Esophagus muscularis mucosa (tissue), 4 donors: ENCODE measurements around the gene PPP6R3. TPM values are rescaled to one million over a fixed set of nuclear protein-coding genes. Genes with fewer than 3 reads are reported as not detected.

ENCODE experiments used
- DNase-seq: peaks from one replicate; pipeline ENCODE4 v3.0.0-alpha.2; 2017; ENCODE audit errors: extremely low spot score
- H3K27ac ChIP-seq, 4 donors: fragments of 200-600 bp; sonication (generic); replicated peaks in 1 of 4; 1 replicate in 3 of 4; 2 replicates in 1 of 4; pipeline ENCODE4 v1.5.1; 2016 to 2019; ENCODE audit warnings: mild to moderate bottlenecking in 1 of 4
- H3K27me3 ChIP-seq, 4 donors: fragments of 200-600 bp; sonication (generic); one replicate each; pipeline versions ENCODE4 v1.5.1 to v1.6.0; 2016 to 2019
- H3K36me3 ChIP-seq, 4 donors: fragments of 200-600 bp; sonication (generic); one replicate each; pipeline ENCODE4 v1.5.1; 2016 to 2019
- H3K4me1 ChIP-seq, 4 donors: fragments of 200-600 bp; sonication (generic); one replicate each; pipeline ENCODE4 v1.5.1; 2016 to 2019
- H3K4me3 ChIP-seq, 4 donors: fragments of 200-600 bp; sonication (generic); 1 replicate in 2 of 4; 2 replicates in 2 of 4; pipeline ENCODE4 v1.5.1; 2016 to 2019; ENCODE audit warnings: mild to moderate bottlenecking in 4 of 4, moderate library complexity in 1 of 4
- H3K9me3 ChIP-seq, 4 donors: fragments of 200-600 bp; sonication (generic); 1 replicate in 3 of 4; 2 replicates in 1 of 4; pipeline ENCODE4 v1.5.1; 2016 to 2019
- EP300 ChIP-seq: sonication (generic); formaldehyde crosslinking; IDR thresholded peaks from one replicate; pipeline ENCODE4 v1.6.1; 2017; ENCODE audit warnings: antibody characterized with exemption
- POLR2A ChIP-seq: fragments of 450-650 bp; IDR thresholded peaks from one replicate; pipeline ENCODE4 v1.6.1; 2017; ENCODE audit warnings: antibody characterized with exemption, moderate library complexity, mild to moderate bottlenecking, low read depth
- POLR2AphosphoS5 ChIP-seq, 2 donors: sonication (generic); formaldehyde crosslinking; IDR thresholded peaks; one replicate each; pipeline ENCODE4 v1.6.1; 2017; ENCODE audit warnings: antibody characterized with exemption in 2 of 2
- WGBS: methylation state at CpG from one replicate; pipeline ENCODE4 v1.1.5; 2018; 5-methylcytosine and 5-hydroxymethylcytosine counted together
- intact Hi-C: fragments of 100-400 bp; cut with DNase I; formaldehyde crosslinking; loops from one replicate; pipeline ENCODE4 v1.15.1; 2023
- total RNA-seq, 4 donors: library from RNA; depleted of rRNA; stranded (reverse); fragments of >200 nt; gene quantifications; one replicate each; pipeline versions ENCODE4 v1.1.0 to v1.2.1, GENCODE V29; 2016
- TF ChIP-seq, protein P1 (sequence below), 3 experiments: fragments of 200-600 bp in 2 of 3; fragments of 450-650 bp in 1 of 3; sonication (generic) in 2 of 3; IDR thresholded peaks; one replicate each; pipeline ENCODE4 v1.5.1; 2017 to 2019; ENCODE audit warnings: antibody characterized with exemption in 3 of 3, mild to moderate bottlenecking in 2 of 3, moderate library complexity in 1 of 3

PPP6R3 gene
- total RNA-seq, 4 donors from 2014 or later, result 106 to 132 (median 116) TPM

DNA sequence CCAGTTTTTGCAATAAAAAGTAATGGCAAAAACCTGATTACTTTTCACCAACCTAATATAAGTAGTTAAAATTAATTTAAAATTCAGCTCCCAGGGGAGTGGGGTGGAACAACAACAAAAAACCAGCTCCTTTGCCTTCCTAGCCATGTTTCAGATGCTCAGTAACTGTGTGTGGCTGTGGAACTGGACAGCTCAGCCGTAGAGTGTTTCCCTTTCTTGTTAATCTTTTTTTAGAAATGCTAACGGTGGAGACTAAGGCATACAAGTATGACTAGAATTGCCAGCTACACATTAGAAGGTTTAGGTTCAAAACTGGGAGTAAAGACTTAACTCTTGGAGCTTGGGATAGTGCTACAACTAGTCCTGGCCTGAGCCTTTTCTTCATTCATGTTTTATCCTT lies 45.0 kb downstream of the PPP6R3 start:
- Histone ChIP-seq H3K4me3 (no peak overlapping the region), H3K4me1 (peaks cover 70 to 100% (median 91%) of the 10 kb centered on the region in 4 donors), H3K9me3 (no peaks in the 10 kb centered on the region), H3K27me3 (no peaks in the 10 kb centered on the region), H3K27ac (peak overlapping the region in 3 of 4 donors; percentile 25 to 61 (median 56)), H3K36me3 (no peaks in the 10 kb centered on the region)
- 6% methylated on average over 2 of the region's 2 CpGs for WGBS
- DNase-seq, result no peak
- intact Hi-C loops, result no loop called here
- TF ChIP-seq POLR2A, result no peak
- no peak for TF ChIP-seq EP300
- no peak for TF ChIP-seq POLR2AphosphoS5 (IDR thresholded peaks at IDR 0.05)
- TF ChIP-seq, protein P1, sequence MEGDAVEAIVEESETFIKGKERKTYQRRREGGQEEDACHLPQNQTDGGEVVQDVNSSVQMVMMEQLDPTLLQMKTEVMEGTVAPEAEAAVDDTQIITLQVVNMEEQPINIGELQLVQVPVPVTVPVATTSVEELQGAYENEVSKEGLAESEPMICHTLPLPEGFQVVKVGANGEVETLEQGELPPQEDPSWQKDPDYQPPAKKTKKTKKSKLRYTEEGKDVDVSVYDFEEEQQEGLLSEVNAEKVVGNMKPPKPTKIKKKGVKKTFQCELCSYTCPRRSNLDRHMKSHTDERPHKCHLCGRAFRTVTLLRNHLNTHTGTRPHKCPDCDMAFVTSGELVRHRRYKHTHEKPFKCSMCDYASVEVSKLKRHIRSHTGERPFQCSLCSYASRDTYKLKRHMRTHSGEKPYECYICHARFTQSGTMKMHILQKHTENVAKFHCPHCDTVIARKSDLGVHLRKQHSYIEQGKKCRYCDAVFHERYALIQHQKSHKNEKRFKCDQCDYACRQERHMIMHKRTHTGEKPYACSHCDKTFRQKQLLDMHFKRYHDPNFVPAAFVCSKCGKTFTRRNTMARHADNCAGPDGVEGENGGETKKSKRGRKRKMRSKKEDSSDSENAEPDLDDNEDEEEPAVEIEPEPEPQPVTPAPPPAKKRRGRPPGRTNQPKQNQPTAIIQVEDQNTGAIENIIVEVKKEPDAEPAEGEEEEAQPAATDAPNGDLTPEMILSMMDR (IDR thresholded peaks at IDR 0.05), result no peak

DNA sequence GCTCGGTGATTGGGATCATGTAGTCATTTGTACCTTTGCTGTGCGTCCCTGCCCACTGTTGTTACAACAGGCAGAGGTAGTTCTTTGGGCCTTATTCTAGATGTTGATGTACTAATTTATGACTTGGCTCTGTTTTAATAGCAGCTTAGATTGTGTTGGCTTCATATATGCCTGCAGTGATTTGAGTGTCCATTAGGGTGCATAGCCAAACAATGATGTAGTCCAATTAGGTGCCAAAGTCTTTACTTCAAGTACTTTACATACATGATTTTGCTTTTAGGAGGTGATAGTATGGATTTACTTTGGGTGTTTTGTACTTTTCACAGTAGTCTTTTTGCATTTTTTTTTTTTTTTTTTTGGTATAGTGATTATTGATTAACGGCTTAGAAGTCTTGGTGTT lies 46.4 kb downstream of the PPP6R3 start:
- no peaks in the 10 kb centered on the region for H3K9me3 ChIP-seq
- H3K36me3 ChIP-seq, result no peaks in the 10 kb centered on the region
- WGBS, result 98% methylated on average over 3 of the region's 3 CpGs
- intact Hi-C loops, result no loop called here
- H3K4me3 ChIP-seq, result no peak overlapping the region
- no peak for DNase-seq
- H3K4me1 ChIP-seq, result peaks cover 70 to 100% (median 88%) of the 10 kb centered on the region in 4 donors
- no peaks in the 10 kb centered on the region for H3K27me3 ChIP-seq
- TF ChIP-seq, protein P1 (IDR thresholded peaks at IDR 0.05), result peak in 1 of 3 experiments; percentile 5
- no peak for TF ChIP-seq EP300
- H3K27ac ChIP-seq, result no peak overlapping the region

DNA sequence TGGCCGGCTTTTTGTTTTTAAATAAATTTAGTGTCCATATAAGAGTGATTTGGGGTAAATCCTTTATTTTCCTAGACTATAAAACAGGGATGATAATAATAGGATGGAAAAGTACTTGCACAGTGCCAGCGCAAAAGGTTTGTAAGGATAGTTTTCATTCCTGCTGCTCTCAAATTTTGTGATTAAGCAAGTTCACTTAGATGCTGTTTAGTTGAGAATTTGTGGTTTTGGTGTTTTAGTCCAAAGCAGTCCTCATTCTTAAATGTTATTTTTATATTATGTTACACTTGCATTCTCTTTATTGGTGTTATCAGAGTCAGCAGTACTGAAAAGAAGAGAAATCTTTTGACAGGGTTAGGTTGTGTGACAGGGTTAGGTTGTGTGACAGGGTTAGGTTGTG lies 47.9 kb downstream of the PPP6R3 start:
- Histone ChIP-seq H3K27ac (no peak overlapping the region), H3K4me1 (peaks cover 63 to 95% (median 81%) of the 10 kb centered on the region in 4 donors), H3K9me3 (no peaks in the 10 kb centered on the region), H3K4me3 (no peak overlapping the region), H3K27me3 (no peaks in the 10 kb centered on the region), H3K36me3 (peaks cover 0 to 8% (median 0%) of the 10 kb centered on the region in 4 donors)
- TF ChIP-seq, protein P1 (IDR thresholded peaks at IDR 0.05), result no peak
- no peak for TF ChIP-seq EP300
- no peak for TF ChIP-seq POLR2AphosphoS5 (IDR thresholded peaks at IDR 0.05)
- TF ChIP-seq POLR2A, result no peak
- DNase-seq, result no peak
- 92% methylated on average over 2 of the region's 2 CpGs for WGBS
- intact Hi-C loops, result no loop called here

DNA sequence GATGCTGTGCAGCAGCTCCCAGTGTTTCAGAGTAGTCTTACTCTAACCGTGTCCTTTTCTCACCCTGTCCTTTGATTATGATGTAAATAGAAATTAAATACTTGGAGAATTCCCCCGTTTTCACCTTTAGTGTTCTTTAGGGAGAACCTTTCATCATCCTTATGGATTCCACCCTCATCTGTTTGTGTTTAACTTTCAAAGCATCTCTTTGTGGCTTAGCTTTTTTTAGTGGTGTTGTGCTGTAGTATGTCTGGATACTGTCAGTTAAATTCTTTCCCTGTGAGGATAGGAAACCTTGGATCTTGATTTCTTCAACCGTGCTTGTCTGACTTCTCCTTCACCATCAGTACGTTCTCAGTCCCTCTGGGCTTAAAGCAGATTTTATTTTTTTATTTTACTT lies 48.5 kb downstream of the PPP6R3 start:
- WGBS, result 19% methylated on average over 4 of the region's 4 CpGs
- Histone ChIP-seq H3K4me1 (peaks cover 56 to 89% (median 76%) of the 10 kb centered on the region in 4 donors), H3K4me3 (no peak overlapping the region), H3K27ac (peak overlapping the region in 1 of 4 donors; percentile 1), H3K9me3 (no peaks in the 10 kb centered on the region), H3K36me3 (peaks cover 0 to 12% (median 0%) of the 10 kb centered on the region in 4 donors), H3K27me3 (no peaks in the 10 kb centered on the region)
- TF ChIP-seq, protein P1 (IDR thresholded peaks at IDR 0.05), result no peak
- TF ChIP-seq POLR2A (no peak), EP300 (no peak), POLR2AphosphoS5 (IDR thresholded peaks at IDR 0.05) (no peak)
- no peak for DNase-seq
- intact Hi-C loops, result no loop called here

DNA sequence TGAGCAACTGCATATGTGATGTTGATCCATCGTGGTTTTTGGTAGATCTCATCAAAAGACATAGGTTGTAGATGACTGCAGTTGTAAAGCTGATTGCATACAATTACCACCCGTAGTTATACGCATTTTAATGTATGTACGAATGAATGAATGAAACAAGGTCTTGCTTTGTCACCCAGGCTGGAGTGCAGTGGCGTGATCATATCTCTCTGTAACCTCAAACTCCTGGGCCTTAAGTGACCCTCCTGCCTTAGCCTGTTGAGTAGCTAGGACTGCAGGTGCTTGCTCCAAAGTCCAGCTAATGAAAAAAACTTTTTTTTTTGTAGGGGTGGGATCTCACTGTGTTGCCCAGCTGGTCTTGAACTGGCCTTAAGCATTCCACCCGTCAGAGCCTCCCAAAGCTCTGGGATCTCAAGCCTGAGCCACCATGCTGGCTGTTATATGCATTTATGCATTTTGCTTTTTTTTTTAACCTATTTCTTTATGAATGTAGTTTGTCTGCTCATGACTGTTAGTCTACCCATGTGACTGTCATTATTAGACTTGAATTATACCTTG lies 53.5 kb downstream of the PPP6R3 start:
- no peak for TF ChIP-seq POLR2AphosphoS5 (IDR thresholded peaks at IDR 0.05)
- TF ChIP-seq, protein P1 (IDR thresholded peaks at IDR 0.05), result no peak
- no peak for TF ChIP-seq POLR2A
- no peak for TF ChIP-seq EP300
- 92% methylated on average over 6 of the region's 6 CpGs for WGBS
- intact Hi-C loops, result no loop called here

More for the DNA sequence above, 53.5 kb downstream of the PPP6R3 start:
- Histone ChIP-seq H3K27me3 (no peaks in the 10 kb centered on the region), H3K4me1 (peaks cover 32 to 39% (median 35%) of the 10 kb centered on the region in 4 donors), H3K9me3 (no peaks in the 10 kb centered on the region), H3K36me3 (peaks cover 0 to 12% (median 4%) of the 10 kb centered on the region in 4 donors), H3K4me3 (no peak overlapping the region), H3K27ac (no peak overlapping the region)
- DNase-seq, result no peak
